GM10266 (cell line): ENCODE data around the gene ASTN2.

Source experiments
- DNase-seq: peaks from one replicate; pipeline ENCODE4 v3.0.0; 2012; ENCODE audit errors: extremely low spot score
- CTCF ChIP-seq: IDR thresholded peaks from 2 replicates; pipeline ENCODE4 v1.5.1; 2012; ENCODE audit warnings: mild to moderate bottlenecking, low read depth; ENCODE audit not compliant: control insufficient read depth, insufficient read depth; ENCODE audit errors: missing control alignments

ASTN2 gene

GRCh38 chr9:116497095-116497890 is 917.6 kb downstream of the ASTN2 start:
- no peak for DNase-seq
- no peak for TF ChIP-seq CTCF

- no peak for TF ChIP-seq CTCF
- DNase-seq, result no peak
These were observed 918.7 kb downstream of the ASTN2 start for GRCh38 chr9:116496167-116496566.

GRCh38 chr9:116495725-116496124 is 919.1 kb downstream of the ASTN2 start:
- DNase-seq, result no peak
- no peak for TF ChIP-seq CTCF

GRCh38 chr9:116494815-116495634 is 919.8 kb downstream of the ASTN2 start:
- DNase-seq, result peak; percentile 38
- TF ChIP-seq CTCF, result peak; percentile 70

- TF ChIP-seq CTCF, result no peak
- no peak for DNase-seq
These were observed 921.5 kb downstream of the ASTN2 start for GRCh38 chr9:116493183-116493860.

- no peak for TF ChIP-seq CTCF
- no peak for DNase-seq
These were observed 923.2 kb downstream of the ASTN2 start for GRCh38 chr9:116491659-116492058.

- DNase-seq, result no peak
- no peak for TF ChIP-seq CTCF
These were observed 923.6 kb downstream of the ASTN2 start for GRCh38 chr9:116491219-116491618.
